C1 segment of cervical spinal cord (tissue), 14 donors: ENCODE measurements around the gene FOXN3.
"Not testable (repeated sequence)": the region's sequence is repeated elsewhere in the genome, so short reads cannot be mapped to it uniquely, and the experiment has no call there.

ENCODE experiments used
- DNase-seq, 14 donors: peaks; one replicate each; lab custom pipeline; 2025; lab: John Stamatoyannopoulos, UW

FOXN3 gene

GRCh38 chr14:89228921-89229639 is 188.0 kb downstream of the FOXN3 start:
- DNase-seq, result no peak

GRCh38 chr14:89227496-89227836 is 189.6 kb downstream of the FOXN3 start:
- DNase-seq, result no peak

- no peak for DNase-seq
Measured at GRCh38 chr14:89226801-89227495, 190.1 kb downstream of the FOXN3 start.

GRCh38 chr14:89225607-89226006 is 191.4 kb downstream of the FOXN3 start:
- DNase-seq, result no peak

GRCh38 chr14:89221109-89221810 is 195.8 kb downstream of the FOXN3 start:
- no peak for DNase-seq

GRCh38 chr14:89219051-89219450 is 198.0 kb downstream of the FOXN3 start:
- DNase-seq, result no peak

- DNase-seq, result no peak
Measured at GRCh38 chr14:89217891-89218290, 199.1 kb downstream of the FOXN3 start.

GRCh38 chr14:89215531-89215930 is 201.5 kb downstream of the FOXN3 start:
- no peak for DNase-seq

GRCh38 chr14:89215114-89215513 is 201.9 kb downstream of the FOXN3 start:
- no peak for DNase-seq

GRCh38 chr14:89214221-89214965 is 202.6 kb downstream of the FOXN3 start:
- peak in 9 of 14 donors; percentile 19 to 86 (median 33) for DNase-seq

GRCh38 chr14:89212386-89213235 is 204.4 kb downstream of the FOXN3 start:
- peak in 2 of 14 donors; percentile 24 to 94 for DNase-seq

GRCh38 chr14:89209558-89209957 is 207.5 kb downstream of the FOXN3 start:
- DNase-seq, result no peak

- DNase-seq, result no peak
Measured at GRCh38 chr14:89207925-89208328, 209.1 kb downstream of the FOXN3 start.

- DNase-seq, result no peak
Measured at GRCh38 chr14:89206389-89207031, 210.5 kb downstream of the FOXN3 start.

GRCh38 chr14:89205137-89205740 is 211.8 kb downstream of the FOXN3 start:
- no peak for DNase-seq

- DNase-seq, result no peak
Measured at GRCh38 chr14:89202413-89203190, 214.4 kb downstream of the FOXN3 start.

GRCh38 chr14:89201645-89202044 is 215.4 kb downstream of the FOXN3 start:
- DNase-seq, result no peak

- DNase-seq, result not testable (repeated sequence)
Measured at GRCh38 chr14:89199357-89199756, 217.7 kb downstream of the FOXN3 start.
